Liver (tissue), 9 donors: ENCODE results near the gene DPH3. TPM values are rescaled to one million over a fixed set of nuclear protein-coding genes. Genes with fewer than 3 reads are reported as not detected.

ENCODE experiments used
- DNase-seq: peaks from one replicate; pipeline ENCODE4 v3.0.0-alpha.2; 2017; ENCODE audit warnings: low spot score
- H3K27ac ChIP-seq, 2 donors: one replicate each; pipeline ENCODE4 v1.7.0; 2013; ENCODE audit warnings: inconsistent platforms in 2 of 2, low read length in 2 of 2, control low read depth in 1 of 2, low read depth in 1 of 2, mild to moderate bottlenecking in 1 of 2
- H3K27me3 ChIP-seq, 4 donors: one replicate each; pipeline versions ENCODE4 v1.6.1 to v1.7.0; 2013; ENCODE audit warnings: low read length in 3 of 4, inconsistent platforms in 1 of 4, mild to moderate bottlenecking in 1 of 4, moderate library complexity in 1 of 4; ENCODE audit not compliant: control insufficient read depth in 4 of 4, insufficient read depth in 4 of 4
- H3K36me3 ChIP-seq, 4 donors: one replicate each; pipeline versions ENCODE4 v1.6.1 to v1.7.0; 2013; ENCODE audit warnings: low read length in 3 of 4, mild to moderate bottlenecking in 3 of 4, low read depth in 1 of 4, moderate library complexity in 1 of 4; ENCODE audit not compliant: control insufficient read depth in 4 of 4, insufficient read depth in 3 of 4
- H3K4me1 ChIP-seq, 4 donors: one replicate each; pipeline versions ENCODE4 v1.6.1 to v1.7.0; 2013; ENCODE audit warnings: low read length in 3 of 4, mild to moderate bottlenecking in 3 of 4, moderate library complexity in 1 of 4; ENCODE audit not compliant: control insufficient read depth in 4 of 4, insufficient read depth in 4 of 4
- H3K4me3 ChIP-seq, 3 donors: one replicate each; pipeline versions ENCODE4 v1.6.1 to v1.7.0; 2013; ENCODE audit warnings: low read length in 3 of 3, control low read depth in 1 of 3, low read depth in 1 of 3, mild to moderate bottlenecking in 1 of 3
- H3K9ac ChIP-seq, 2 donors: one replicate each; pipeline ENCODE4 v1.7.0; 2013; ENCODE audit warnings: low read length in 2 of 2, mild to moderate bottlenecking in 2 of 2, moderate library complexity in 2 of 2, control low read depth in 1 of 2, low read depth in 1 of 2
- H3K9me3 ChIP-seq, 4 donors: one replicate each; pipeline versions ENCODE4 v1.6.1 to v1.7.0; 2013; ENCODE audit warnings: low read length in 3 of 4; ENCODE audit not compliant: control insufficient read depth in 4 of 4
- EGR1 ChIP-seq, 2 donors: IDR thresholded peaks; 2 replicates each; pipeline ENCODE4 v1.6.1; 2016 to 2018; ENCODE audit warnings: antibody characterized with exemption in 2 of 2, low read depth in 2 of 2
- FOXA1 ChIP-seq: IDR thresholded peaks from 2 replicates; pipeline ENCODE4 v1.6.1; 2016; ENCODE audit warnings: antibody characterized with exemption
- FOXA2 ChIP-seq: IDR thresholded peaks from 2 replicates; pipeline ENCODE4 v1.6.1; 2016; ENCODE audit warnings: antibody characterized with exemption
- GABPA ChIP-seq, 2 donors: IDR thresholded peaks in 1 of 2; conservative IDR thresholded peaks in 1 of 2; 2 replicates each; pipeline ENCODE4 v1.6.1; 2016; ENCODE audit warnings: antibody characterized with exemption in 2 of 2, mild to moderate bottlenecking in 1 of 2, moderate library complexity in 1 of 2
- HNF4A ChIP-seq, 2 donors: conservative IDR thresholded peaks; 2 replicates each; pipeline ENCODE4 v1.6.1; 2016; ENCODE audit warnings: antibody characterized with exemption in 2 of 2, mild to moderate bottlenecking in 2 of 2
- HNF4G ChIP-seq: IDR thresholded peaks from 2 replicates; pipeline ENCODE4 v1.6.1; 2016; ENCODE audit warnings: antibody characterized with exemption
- NR2F2 ChIP-seq: IDR thresholded peaks from 2 replicates; pipeline ENCODE4 v1.6.1; 2016; ENCODE audit warnings: antibody characterized with exemption
- RAD21 ChIP-seq, 2 donors: IDR thresholded peaks; 2 replicates each; pipeline ENCODE4 v1.6.1; 2016; ENCODE audit warnings: antibody characterized with exemption in 2 of 2, mild to moderate bottlenecking in 2 of 2
- RXRA ChIP-seq, 2 donors: IDR thresholded peaks; 2 replicates each; pipeline ENCODE4 v1.6.1; 2017 to 2018; ENCODE audit warnings: antibody characterized with exemption in 2 of 2, mild to moderate bottlenecking in 1 of 2
- SP1 ChIP-seq: IDR thresholded peaks from 2 replicates; pipeline ENCODE4 v1.6.1; 2018; ENCODE audit warnings: antibody characterized with exemption, mild to moderate bottlenecking
- TAF1 ChIP-seq: conservative IDR thresholded peaks from 2 replicates; pipeline ENCODE4 v1.6.1; 2016; ENCODE audit warnings: antibody characterized with exemption, mild to moderate bottlenecking
- YY1 ChIP-seq: IDR thresholded peaks from 2 replicates; pipeline ENCODE4 v1.6.1; 2016; ENCODE audit warnings: antibody characterized with exemption, mild to moderate bottlenecking
- WGBS: extraction: QIAGEN DNeasy Blood & Tissue Kit; methylation state at CpG from one replicate; pipeline ENCODE4 v1.1.7; 2013; 5-methylcytosine and 5-hydroxymethylcytosine counted together
- polyA plus RNA-seq, 2 donors: library from polyadenylated mRNA; stranded (reverse) in 1 of 2; unstranded in 1 of 2; fragments of 200-250 nt in 1 of 2; fragments of >200 nt in 1 of 2; fragmentation: Nextera tagmentation in 1 of 2; extraction: Ambion mirVana in 1 of 2; gene quantifications; one replicate each; pipeline versions ENCODE4 v1.2.1 to v1.2.3, GENCODE V29; 2013 to 2015
- total RNA-seq, 2 donors: library from RNA; depleted of rRNA; stranded (reverse); fragments of >200 nt; gene quantifications; one replicate each; pipeline ENCODE4 v1.2.3, GENCODE V29; 2014
- TF ChIP-seq, protein P1 (sequence below): IDR thresholded peaks from 2 replicates; pipeline ENCODE4 v1.6.1; 2016; ENCODE audit warnings: antibody characterized with exemption
- TF ChIP-seq, protein P2 (sequence below): IDR thresholded peaks from 2 replicates; pipeline ENCODE4 v1.6.1; 2016; ENCODE audit warnings: antibody characterized with exemption
- TF ChIP-seq, protein P3 (sequence below): IDR thresholded peaks from 2 replicates; pipeline ENCODE4 v1.6.1; 2016; ENCODE audit warnings: antibody characterized with exemption, mild to moderate bottlenecking
- TF ChIP-seq, protein P4 (sequence below): fragments of 150-350 bp; IDR thresholded peaks from 2 replicates; pipeline ENCODE4 v1.5.1; 2017; ENCODE audit warnings: improper control_type of control experiment, low read depth, low read length; ENCODE audit not compliant: missing input control
- TF ChIP-seq, protein P5 (sequence below): IDR thresholded peaks from 2 replicates; pipeline ENCODE4 v1.6.1; 2016; ENCODE audit warnings: antibody characterized with exemption
- donor health status: healthy.
- donor health status: healthy.
- donor health status: healthy.
- donor health status: healthy.
- donor health status: healthy.

The DPH3 gene
- total and polyA plus RNA-seq, 4 donors: 7.8 to 19.1 (median 11.6) TPM

DNA sequence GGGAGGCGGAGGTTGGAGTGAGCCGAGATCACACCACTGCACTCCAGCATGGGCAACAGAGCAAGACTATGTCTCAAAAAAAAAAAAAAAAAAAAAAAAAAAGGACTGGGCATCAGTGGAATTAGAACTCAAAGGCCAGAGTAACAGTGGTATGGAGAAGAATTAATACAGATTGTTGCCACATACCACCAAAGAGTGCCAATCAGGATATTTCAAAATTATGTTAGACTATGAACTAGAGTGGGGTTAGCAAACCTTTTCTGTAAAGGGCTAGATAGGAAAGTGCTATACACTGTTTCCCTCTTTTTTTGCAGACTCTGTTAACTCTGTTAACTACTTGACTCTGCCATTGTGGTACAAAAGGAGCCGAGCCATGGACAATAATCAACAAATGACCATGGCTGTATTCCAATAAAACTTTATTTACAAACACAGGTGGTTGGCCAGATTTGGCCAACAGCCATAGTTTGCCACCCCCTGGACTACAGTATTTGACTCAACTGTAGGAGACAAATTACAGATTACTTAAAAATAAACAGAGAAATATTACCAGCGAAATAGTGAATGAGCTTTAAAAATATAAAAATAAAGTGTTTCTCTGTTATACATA lies 28.6 kb downstream of the DPH3 start:
- H3K36me3 ChIP-seq: no peaks in the 10 kb centered on the region
- no peak for DNase-seq
- H3K9ac ChIP-seq: no peak overlapping the region
- no peaks in the 10 kb centered on the region for H3K9me3 ChIP-seq
- H3K27ac ChIP-seq: no peak overlapping the region
- H3K4me3 ChIP-seq: no peak overlapping the region
- no peaks in the 10 kb centered on the region for H3K27me3 ChIP-seq
- TF ChIP-seq, protein P1, sequence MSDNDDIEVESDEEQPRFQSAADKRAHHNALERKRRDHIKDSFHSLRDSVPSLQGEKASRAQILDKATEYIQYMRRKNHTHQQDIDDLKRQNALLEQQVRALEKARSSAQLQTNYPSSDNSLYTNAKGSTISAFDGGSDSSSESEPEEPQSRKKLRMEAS: no peak
- no peak for TF ChIP-seq RAD21 (IDR thresholded peaks at IDR 0.05)
- TF ChIP-seq FOXA2: no peak
- TF ChIP-seq, protein P2, sequence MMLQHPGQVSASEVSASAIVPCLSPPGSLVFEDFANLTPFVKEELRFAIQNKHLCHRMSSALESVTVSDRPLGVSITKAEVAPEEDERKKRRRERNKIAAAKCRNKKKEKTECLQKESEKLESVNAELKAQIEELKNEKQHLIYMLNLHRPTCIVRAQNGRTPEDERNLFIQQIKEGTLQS: no peak
- TF ChIP-seq, protein P3, sequence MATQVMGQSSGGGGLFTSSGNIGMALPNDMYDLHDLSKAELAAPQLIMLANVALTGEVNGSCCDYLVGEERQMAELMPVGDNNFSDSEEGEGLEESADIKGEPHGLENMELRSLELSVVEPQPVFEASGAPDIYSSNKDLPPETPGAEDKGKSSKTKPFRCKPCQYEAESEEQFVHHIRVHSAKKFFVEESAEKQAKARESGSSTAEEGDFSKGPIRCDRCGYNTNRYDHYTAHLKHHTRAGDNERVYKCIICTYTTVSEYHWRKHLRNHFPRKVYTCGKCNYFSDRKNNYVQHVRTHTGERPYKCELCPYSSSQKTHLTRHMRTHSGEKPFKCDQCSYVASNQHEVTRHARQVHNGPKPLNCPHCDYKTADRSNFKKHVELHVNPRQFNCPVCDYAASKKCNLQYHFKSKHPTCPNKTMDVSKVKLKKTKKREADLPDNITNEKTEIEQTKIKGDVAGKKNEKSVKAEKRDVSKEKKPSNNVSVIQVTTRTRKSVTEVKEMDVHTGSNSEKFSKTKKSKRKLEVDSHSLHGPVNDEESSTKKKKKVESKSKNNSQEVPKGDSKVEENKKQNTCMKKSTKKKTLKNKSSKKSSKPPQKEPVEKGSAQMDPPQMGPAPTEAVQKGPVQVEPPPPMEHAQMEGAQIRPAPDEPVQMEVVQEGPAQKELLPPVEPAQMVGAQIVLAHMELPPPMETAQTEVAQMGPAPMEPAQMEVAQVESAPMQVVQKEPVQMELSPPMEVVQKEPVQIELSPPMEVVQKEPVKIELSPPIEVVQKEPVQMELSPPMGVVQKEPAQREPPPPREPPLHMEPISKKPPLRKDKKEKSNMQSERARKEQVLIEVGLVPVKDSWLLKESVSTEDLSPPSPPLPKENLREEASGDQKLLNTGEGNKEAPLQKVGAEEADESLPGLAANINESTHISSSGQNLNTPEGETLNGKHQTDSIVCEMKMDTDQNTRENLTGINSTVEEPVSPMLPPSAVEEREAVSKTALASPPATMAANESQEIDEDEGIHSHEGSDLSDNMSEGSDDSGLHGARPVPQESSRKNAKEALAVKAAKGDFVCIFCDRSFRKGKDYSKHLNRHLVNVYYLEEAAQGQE: no peak
- peak; percentile 80 to 83 for TF ChIP-seq HNF4A (conservative IDR thresholded peaks at IDR 0.05)
- TF ChIP-seq GABPA (IDR thresholded peaks at IDR 0.05 in 1 of 2, conservative IDR thresholded peaks at IDR 0.05 in 1 of 2): no peak
- no peak for TF ChIP-seq EGR1 (IDR thresholded peaks at IDR 0.05; ENCODE audit: low read depth in 2 of 2)
- TF ChIP-seq FOXA1: no peak
- TF ChIP-seq, protein P4, sequence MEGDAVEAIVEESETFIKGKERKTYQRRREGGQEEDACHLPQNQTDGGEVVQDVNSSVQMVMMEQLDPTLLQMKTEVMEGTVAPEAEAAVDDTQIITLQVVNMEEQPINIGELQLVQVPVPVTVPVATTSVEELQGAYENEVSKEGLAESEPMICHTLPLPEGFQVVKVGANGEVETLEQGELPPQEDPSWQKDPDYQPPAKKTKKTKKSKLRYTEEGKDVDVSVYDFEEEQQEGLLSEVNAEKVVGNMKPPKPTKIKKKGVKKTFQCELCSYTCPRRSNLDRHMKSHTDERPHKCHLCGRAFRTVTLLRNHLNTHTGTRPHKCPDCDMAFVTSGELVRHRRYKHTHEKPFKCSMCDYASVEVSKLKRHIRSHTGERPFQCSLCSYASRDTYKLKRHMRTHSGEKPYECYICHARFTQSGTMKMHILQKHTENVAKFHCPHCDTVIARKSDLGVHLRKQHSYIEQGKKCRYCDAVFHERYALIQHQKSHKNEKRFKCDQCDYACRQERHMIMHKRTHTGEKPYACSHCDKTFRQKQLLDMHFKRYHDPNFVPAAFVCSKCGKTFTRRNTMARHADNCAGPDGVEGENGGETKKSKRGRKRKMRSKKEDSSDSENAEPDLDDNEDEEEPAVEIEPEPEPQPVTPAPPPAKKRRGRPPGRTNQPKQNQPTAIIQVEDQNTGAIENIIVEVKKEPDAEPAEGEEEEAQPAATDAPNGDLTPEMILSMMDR: no peak
- peak; percentile 22 for TF ChIP-seq SP1
- no peak for TF ChIP-seq YY1
- no peak for TF ChIP-seq NR2F2
- TF ChIP-seq RXRA (IDR thresholded peaks at IDR 0.05): peak in 1 of 2 donors; percentile 45
- TF ChIP-seq TAF1: no peak
- TF ChIP-seq, protein P5, sequence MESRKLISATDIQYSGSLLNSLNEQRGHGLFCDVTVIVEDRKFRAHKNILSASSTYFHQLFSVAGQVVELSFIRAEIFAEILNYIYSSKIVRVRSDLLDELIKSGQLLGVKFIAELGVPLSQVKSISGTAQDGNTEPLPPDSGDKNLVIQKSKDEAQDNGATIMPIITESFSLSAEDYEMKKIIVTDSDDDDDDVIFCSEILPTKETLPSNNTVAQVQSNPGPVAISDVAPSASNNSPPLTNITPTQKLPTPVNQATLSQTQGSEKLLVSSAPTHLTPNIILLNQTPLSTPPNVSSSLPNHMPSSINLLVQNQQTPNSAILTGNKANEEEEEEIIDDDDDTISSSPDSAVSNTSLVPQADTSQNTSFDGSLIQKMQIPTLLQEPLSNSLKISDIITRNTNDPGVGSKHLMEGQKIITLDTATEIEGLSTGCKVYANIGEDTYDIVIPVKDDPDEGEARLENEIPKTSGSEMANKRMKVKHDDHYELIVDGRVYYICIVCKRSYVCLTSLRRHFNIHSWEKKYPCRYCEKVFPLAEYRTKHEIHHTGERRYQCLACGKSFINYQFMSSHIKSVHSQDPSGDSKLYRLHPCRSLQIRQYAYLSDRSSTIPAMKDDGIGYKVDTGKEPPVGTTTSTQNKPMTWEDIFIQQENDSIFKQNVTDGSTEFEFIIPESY: no peak
- peak; percentile 44 for TF ChIP-seq HNF4G
- peaks cover 0 to 11% (median 0%) of the 10 kb centered on the region in 4 donors for H3K4me1 ChIP-seq
- WGBS: 85% methylated on average over 4 of the region's 4 CpGs
